HG03139 (cell line): Measurements from ENCODE around the gene LARP1.
A peak's percentile ranks its signal among the peaks of the same experiment; 100 is the strongest.

Experiments
- ATAC-seq: cut with Tn5 transposase; IDR thresholded peaks from one replicate; pipeline ENCODE4 v1.9.1; 2021; ENCODE audit not compliant: unreplicated experiment

The LARP1 gene

DNA sequence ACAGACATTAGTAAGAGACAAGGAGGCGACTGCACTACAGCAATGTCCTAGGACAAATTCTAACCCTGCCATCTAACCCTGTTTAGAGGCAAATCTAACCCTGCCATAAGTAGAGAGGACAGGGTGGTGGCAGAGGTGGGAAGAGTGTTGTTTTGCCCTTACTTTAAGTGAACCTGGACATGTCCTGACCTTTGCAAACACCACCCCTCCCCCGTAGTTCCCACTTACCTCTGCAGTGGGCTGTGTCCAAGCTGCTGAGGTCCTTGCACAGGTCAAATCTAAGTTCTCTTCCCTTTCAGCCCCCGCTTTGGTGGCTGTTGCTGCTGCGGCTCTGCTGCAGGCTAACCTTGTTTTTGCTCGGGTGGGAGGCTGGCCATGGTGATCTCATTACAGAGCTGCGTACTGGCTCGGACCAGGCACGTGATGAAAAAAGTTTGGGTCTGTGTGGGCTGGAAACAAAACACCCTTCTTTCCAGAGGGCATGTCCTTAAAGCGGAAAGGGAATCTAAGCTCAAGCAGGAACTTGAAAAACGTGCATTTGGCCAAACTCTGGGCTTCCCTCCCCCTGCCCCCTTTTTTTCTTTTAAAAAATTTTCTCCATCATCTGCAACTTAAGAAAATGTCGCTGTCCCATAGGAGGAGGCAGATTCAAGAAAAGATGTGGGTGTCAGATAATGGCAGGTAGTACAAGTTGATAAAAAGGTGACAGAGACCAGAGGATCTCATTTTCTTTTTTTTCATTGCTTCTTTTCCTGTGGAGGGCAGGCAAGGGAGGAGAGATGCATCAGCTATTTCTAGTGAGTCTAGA is 95.3 kb downstream of the LARP1 start, which contains the start of gene FAXDC2:
FAXDC2 (minus strand) TSS at position 349 of the 808 bp plus-strand sequence. CDS start 12,425 bp downstream, outside the sequence.
- no peak for ATAC-seq

DNA sequence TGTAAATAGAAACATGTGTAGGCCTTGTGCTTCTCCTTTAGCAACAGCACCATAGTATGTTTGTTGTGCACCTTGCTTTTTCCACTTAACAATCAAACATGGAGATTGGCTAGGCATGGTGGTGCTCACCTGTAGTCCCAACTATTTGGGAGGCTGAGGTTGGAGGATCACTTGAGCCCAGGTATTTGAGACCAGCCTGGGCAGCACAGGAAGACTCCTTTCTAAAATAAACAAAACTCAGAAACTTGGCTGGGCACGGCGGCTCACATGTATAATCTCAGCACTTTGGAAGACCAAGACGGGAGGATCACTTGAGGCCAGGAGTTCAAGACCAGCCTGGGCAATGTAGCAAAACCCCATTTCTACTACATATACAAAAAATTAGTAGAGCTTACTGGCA is 96.2 kb downstream of the LARP1 start:
- no peak for ATAC-seq

GRCh38 chr5:154857530-154858296 is 102.5 kb downstream of the LARP1 start:
- ATAC-seq = peak; percentile 54

- peak; percentile 72 for ATAC-seq
These were observed 103.3 kb downstream of the LARP1 start, which contains the start of gene CNOT8 for GRCh38 chr5:154858297-154858971. Gene CNOT8 (plus strand): TSS chr5:154858627. CDS start chr5:154863279, 4,652 bp downstream.

GRCh38 chr5:154858972-154859871 is 104.0 kb downstream of the LARP1 start:
- no peak for ATAC-seq

GRCh38 chr5:154860123-154860522 is 104.9 kb downstream of the LARP1 start:
- ATAC-seq = no peak

- no peak for ATAC-seq
These were observed 105.6 kb downstream of the LARP1 start for GRCh38 chr5:154860765-154861164.

DNA sequence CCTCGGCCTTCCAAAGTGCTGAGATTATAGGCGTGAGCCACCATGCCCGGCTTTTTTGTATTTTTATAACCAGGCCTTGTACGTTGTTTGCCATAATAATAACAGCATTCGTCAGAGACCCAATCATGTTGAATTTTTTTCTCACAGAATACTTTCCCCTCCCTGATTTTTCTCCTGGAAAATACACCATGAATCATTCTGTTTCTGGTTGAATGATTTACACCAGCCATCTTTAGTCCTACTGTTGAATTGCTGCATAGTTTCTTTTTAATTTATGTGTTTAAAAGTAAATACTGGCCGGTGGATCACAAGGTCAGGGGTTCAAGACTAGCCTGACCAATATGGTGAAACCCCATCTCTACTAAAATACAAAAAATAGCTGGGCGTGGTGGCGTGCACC is 106.8 kb downstream of the LARP1 start:
- ATAC-seq = no peak

- ATAC-seq = no peak
These were observed 107.6 kb downstream of the LARP1 start for GRCh38 chr5:154862766-154863165.

GRCh38 chr5:154863291-154864080 is 108.3 kb downstream of the LARP1 start:
- no peak for ATAC-seq

GRCh38 chr5:154865466-154866184 is 110.4 kb downstream of the LARP1 start:
- no peak for ATAC-seq

GRCh38 chr5:154866841-154867240 is 111.7 kb downstream of the LARP1 start:
- ATAC-seq = no peak
